MM.1S (cell line): ENCODE data around the gene ARFRP1.

ENCODE experiments used
- CTCF ChIP-seq: fragments of 300-600 bp; sonication (generic); IDR thresholded peaks from 2 replicates; pipeline ENCODE4 v1.5.1; 2016; ENCODE audit warnings: antibody characterized with exemption, low read length, mixed read lengths
- EZH2 ChIP-seq: fragments of 300-600 bp; sonication (generic); optimal IDR thresholded peaks from 2 replicates; pipeline ENCODE3; 2017; ENCODE audit warnings: low read depth, mild to moderate bottlenecking, antibody characterized with exemption, low read length, mixed read lengths
- EZH2phosphoT487 ChIP-seq: fragments of 300-600 bp; sonication (generic); IDR thresholded peaks from 2 replicates; pipeline ENCODE4 v1.6.1; 2018; ENCODE audit warnings: antibody characterized with exemption, low read length

GRCh38 chr20:63702036-63702665 lies 5.6 kb downstream of the ARFRP1 start:
- TF ChIP-seq EZH2: no peak
- no peak for TF ChIP-seq CTCF
- TF ChIP-seq EZH2phosphoT487: no peak
